Epithelial cell of prostate (primary cell): ENCODE measurements around the gene PIP5K1B.

Experiments used
- DNase-seq: peaks from one replicate; pipeline ENCODE4 v3.0.0-alpha.2; 2011; ENCODE audit warnings: low read depth, low spot score
- H3K27ac ChIP-seq: fragments of 450-650 bp; 2 replicates; pipeline ENCODE4 v1.5.1; 2017; ENCODE audit warnings: mild to moderate bottlenecking

PIP5K1B gene

GRCh38 chr9:68841276-68842052 lies 136.4 kb downstream of the PIP5K1B start:
- DNase-seq: no peak

GRCh38 chr9:68842568-68842967 lies 137.5 kb downstream of the PIP5K1B start:
- DNase-seq: no peak
- no peak overlapping the region for H3K27ac ChIP-seq

More at GRCh38 chr9:68841276-68842052, 136.4 kb downstream of the PIP5K1B start:
- H3K27ac ChIP-seq: no peak overlapping the region

- DNase-seq: no peak
- H3K27ac ChIP-seq: no peak overlapping the region
These were observed 138.2 kb downstream of the PIP5K1B start for GRCh38 chr9:68843239-68843638.

- no peak overlapping the region for H3K27ac ChIP-seq
- DNase-seq: no peak
These were observed 139.1 kb downstream of the PIP5K1B start for GRCh38 chr9:68844157-68844556.

- DNase-seq: no peak
- H3K27ac ChIP-seq: no peak overlapping the region
These were observed 139.9 kb downstream of the PIP5K1B start for GRCh38 chr9:68844631-68845612.

GRCh38 chr9:68847765-68848164 lies 142.7 kb downstream of the PIP5K1B start:
- no peak for DNase-seq
- H3K27ac ChIP-seq: no peak overlapping the region

- H3K27ac ChIP-seq: no peak overlapping the region
- no peak for DNase-seq
These were observed 146.6 kb downstream of the PIP5K1B start for GRCh38 chr9:68851657-68852056.

GRCh38 chr9:68852941-68853340 lies 147.9 kb downstream of the PIP5K1B start:
- no peak for DNase-seq
- no peak overlapping the region for H3K27ac ChIP-seq

GRCh38 chr9:68859347-68859746 lies 154.3 kb downstream of the PIP5K1B start:
- no peak for DNase-seq
- no peak overlapping the region for H3K27ac ChIP-seq

- H3K27ac ChIP-seq: no peak overlapping the region
These were observed 155.4 kb downstream of the PIP5K1B start for GRCh38 chr9:68860419-68860818.

GRCh38 chr9:68861436-68861835 lies 156.4 kb downstream of the PIP5K1B start:
- no peak overlapping the region for H3K27ac ChIP-seq
- no peak for DNase-seq

More at GRCh38 chr9:68860419-68860818, 155.4 kb downstream of the PIP5K1B start:
- no peak for DNase-seq

GRCh38 chr9:68867066-68867465 lies 162.0 kb downstream of the PIP5K1B start:
- no peak overlapping the region for H3K27ac ChIP-seq
- DNase-seq: no peak

GRCh38 chr9:68869022-68869421 lies 164.0 kb downstream of the PIP5K1B start:
- no peak overlapping the region for H3K27ac ChIP-seq
- DNase-seq: no peak

GRCh38 chr9:68870086-68870485 lies 165.0 kb downstream of the PIP5K1B start:
- no peak for DNase-seq
- H3K27ac ChIP-seq: no peak overlapping the region

GRCh38 chr9:68871236-68871635 lies 166.2 kb downstream of the PIP5K1B start:
- DNase-seq: no peak
- no peak overlapping the region for H3K27ac ChIP-seq

GRCh38 chr9:68872026-68872501 lies 167.0 kb downstream of the PIP5K1B start:
- H3K27ac ChIP-seq: no peak overlapping the region
- DNase-seq: no peak

- H3K27ac ChIP-seq: no peak overlapping the region
- no peak for DNase-seq
These were observed 168.1 kb downstream of the PIP5K1B start for GRCh38 chr9:68873179-68873578.

- no peak for DNase-seq
- H3K27ac ChIP-seq: no peak overlapping the region
These were observed 171.2 kb downstream of the PIP5K1B start for GRCh38 chr9:68876273-68876672.

- no peak overlapping the region for H3K27ac ChIP-seq
- no peak for DNase-seq
These were observed 171.6 kb downstream of the PIP5K1B start for GRCh38 chr9:68876681-68877080.

GRCh38 chr9:68877219-68877618 lies 172.2 kb downstream of the PIP5K1B start:
- H3K27ac ChIP-seq: no peak overlapping the region
- no peak for DNase-seq

- no peak overlapping the region for H3K27ac ChIP-seq
- no peak for DNase-seq
These were observed 173.4 kb downstream of the PIP5K1B start for GRCh38 chr9:68878450-68878849.
